NCI-H187 treated with DMSO at 0.1 percent for 48 hours (cell line): Measurements from ENCODE around the gene CFAP97D2.
"Not testable (repeated sequence)": the region's sequence is repeated elsewhere in the genome, so short reads cannot be mapped to it uniquely, and the experiment has no call there.

Experiments used
- DNase-seq: peaks from one replicate; lab custom pipeline; 2025; lab: John Stamatoyannopoulos, UW

Gene CFAP97D2

DNA sequence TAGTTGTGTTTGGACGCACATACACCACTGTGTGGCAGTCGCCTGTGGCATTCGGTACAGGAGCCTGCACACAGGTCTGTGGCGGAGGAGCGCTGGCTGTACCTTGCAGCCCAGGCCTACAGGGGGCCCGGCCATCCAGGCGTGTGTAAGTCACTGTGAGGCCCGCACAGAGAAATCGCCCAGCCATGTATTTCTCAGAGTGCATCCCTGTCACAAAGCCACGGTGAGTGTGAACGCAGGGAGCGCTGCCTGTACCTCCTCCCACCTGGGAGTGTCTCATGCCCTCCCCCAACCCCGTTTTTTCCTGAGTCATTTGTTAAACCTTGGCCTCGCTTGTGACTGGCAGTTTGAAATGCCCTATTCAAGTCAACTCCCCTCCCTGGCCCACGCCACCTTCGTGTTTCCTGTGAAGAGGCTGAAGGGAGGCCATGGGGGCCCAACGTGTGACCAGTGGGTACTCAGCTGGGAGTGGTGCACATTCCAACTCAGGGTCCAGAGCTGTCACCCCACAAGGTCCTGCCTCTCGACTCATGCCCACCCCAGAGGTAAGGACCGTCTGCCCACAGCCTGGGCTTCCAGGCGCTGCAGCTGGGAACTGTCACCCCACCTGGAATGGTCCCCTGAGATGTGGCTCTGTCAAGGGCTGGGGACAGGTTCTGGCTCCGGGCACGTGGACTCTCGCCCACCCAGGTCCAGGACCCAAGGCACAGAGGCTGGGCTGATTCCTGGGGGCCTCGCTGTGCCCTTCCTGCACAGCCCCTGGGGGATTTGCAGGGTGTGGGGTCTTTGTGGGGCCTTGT is 35.1 kb upstream of the CFAP97D2 start:
- no peak for DNase-seq

DNA sequence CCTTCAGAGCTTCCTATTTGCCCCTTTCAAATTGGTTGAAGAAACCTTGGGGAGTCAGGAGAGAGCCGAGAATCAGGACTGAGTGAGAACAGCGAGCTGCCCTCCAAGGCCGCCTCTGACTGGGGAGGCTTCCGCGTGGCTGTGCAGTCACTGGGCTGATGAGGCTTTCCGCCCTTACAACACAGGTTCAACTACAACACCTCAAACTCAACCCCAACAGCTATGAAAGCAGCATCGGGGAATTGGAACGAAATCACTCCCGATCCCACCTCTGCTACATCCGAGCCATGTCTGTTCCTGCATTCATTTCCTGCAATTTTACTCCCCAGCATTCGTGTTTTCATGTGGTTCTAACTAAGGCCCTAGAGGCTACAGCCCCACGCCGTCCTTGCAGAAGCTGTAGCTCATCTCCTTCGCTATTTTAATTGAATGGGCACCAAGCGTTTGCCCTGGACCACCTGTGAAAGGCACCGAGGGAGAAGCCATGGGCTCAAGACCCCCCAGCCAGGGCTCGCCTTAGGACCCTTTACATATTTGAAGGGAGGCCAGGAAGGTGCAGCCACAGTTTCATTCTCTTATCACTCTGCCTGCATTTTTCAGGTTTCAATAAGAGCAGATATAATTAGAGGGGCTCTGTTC is 34.3 kb upstream of the CFAP97D2 start:
- DNase-seq, result no peak

DNA sequence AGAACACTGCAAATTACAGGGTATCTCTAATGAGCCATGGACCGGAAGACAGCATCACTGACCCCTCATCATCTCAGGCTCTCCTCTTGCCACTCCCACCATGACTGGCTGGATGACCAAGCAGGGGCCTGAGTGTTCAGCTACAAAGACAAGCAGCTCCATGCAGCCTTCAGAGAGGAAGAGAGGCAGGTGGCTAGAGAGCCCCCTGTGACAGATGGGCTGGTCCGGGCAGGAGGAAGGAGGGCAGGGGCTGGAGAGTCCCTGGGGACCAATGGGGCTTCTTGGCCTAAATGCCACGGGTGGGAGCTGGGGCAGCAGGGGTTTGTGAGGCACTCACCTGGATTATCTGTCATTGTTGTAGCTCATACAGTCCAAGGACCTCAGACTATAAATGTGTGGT is 33.8 kb upstream of the CFAP97D2 start:
- DNase-seq, result no peak

DNA sequence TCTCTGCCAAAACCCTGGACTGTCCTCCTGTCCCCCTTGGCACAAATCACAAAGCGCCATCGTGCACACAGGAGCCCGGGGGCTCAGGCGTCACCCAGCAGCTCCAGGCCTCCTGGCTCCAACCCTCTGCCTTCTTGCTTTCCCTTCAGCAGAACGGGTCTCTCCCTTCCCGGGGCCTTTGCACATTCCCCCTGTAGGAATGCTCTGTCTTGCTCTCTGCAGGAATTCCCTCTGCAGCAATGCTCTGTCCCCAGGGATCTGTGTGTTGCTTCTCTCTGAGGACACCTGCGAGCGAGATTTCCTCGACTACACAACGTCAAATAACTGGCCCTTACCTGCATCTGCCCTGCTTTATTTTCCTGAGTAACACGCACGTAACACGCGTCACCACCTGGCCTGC is 33.3 kb upstream of the CFAP97D2 start:
- DNase-seq, result no peak

DNA sequence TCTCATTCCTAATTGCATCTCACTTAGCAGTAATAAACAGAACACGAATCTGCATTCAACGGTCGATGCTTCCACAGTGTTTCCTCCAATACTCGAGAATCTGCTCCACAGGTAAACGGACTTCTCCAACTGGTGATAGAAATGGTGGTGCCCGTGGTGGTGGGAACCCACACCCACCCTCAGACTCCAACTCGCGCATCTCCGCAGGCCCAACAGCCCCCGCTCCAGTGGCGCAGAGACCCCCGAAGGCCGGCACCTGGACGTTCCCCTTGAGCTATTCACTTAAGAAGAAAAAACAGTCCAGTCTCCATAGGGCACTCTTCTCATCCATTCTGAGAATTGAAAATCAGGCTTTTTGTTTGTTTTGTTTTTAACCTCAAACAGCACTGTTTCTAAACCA is 32.9 kb upstream of the CFAP97D2 start:
- DNase-seq, result no peak

DNA sequence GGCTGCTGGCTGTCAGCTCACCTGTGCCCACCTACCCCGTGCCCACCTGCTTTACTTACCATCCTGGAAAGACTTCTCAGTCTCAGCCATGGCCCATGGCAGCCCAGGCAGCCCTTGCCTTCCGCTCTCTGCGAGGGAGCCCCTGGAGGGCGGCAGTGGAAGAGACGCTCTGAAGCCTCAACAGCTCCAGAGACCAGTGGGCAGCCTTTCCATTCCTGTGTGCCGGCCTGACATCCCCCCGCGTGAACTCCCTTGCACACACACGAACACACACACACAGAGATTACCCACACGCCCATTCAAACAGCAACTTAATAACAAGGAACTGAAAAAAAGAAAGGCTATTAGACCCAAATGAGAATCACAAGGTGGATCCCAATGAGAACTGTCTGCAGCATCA is 32.4 kb upstream of the CFAP97D2 start:
- DNase-seq, result no peak

DNA sequence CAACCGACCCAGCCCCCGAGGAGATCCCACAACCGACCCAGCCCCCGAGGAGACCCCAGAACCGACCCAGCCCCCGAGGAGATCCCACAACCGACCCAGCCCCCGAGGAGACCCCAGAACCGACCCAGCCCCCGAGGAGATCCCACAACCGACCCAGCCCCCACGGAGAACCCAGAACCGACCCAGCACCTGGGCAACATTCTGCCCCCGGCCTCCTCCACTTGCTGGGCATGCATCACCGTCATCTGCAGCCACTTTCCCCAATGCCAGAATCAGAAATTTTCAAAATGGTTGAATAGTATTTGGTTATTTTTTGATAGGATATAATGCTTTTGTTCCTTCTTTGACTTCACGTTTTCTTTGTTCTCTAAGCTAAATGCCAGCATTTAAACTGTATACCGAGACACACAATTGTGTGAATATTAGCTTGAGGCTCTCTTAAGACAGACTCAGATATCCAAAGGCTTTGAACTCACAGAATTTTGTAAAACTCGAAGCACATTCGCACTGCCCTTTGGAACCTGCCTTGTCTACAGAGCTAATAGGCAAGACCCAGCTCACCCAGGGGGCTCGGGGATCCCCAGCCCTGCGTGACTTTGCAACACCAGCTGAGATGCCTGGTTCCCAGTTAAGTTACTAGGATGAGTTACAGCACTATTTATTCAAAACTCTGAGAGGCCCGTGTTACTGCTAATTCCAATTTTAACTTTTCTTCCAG is 31.1 kb upstream of the CFAP97D2 start:
- DNase-seq, result no peak

DNA sequence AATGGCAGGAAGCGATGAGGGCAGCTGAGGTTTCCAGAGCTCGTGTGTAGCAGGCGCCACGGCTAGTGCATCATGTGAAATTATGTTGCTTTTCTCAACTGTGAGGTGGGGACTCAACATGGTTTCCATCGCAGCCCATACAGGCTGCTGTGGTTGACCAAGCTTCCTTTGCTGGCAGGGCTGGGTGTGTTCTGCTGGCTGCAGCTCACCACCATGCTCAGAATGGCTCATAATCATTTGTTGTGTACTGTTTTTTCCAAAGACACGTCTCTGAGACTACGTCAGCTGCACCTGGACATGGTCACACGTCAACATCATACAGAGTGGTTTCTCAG is 30.6 kb upstream of the CFAP97D2 start:
- no peak for DNase-seq

DNA sequence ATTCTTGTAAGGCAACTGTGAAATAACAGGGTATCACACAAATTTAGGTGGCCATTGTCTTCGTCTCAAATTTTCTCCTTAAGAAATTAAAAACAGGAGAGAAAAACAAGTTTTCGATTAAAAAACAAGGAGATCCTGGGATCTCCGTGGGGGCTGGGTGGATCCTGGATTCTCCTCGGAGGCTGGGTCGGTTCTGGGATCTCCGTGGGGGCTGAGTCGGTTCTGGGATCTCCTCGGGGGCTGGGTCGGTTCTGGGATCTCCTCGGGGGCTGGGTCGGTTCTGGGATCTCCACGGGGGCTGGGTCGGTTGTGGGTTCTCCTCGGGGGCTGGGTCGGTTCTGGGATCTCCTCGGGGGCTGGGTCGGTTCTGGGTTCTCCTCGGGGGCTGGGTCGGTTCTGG is 30.2 kb upstream of the CFAP97D2 start:
- not testable (repeated sequence) for DNase-seq

DNA sequence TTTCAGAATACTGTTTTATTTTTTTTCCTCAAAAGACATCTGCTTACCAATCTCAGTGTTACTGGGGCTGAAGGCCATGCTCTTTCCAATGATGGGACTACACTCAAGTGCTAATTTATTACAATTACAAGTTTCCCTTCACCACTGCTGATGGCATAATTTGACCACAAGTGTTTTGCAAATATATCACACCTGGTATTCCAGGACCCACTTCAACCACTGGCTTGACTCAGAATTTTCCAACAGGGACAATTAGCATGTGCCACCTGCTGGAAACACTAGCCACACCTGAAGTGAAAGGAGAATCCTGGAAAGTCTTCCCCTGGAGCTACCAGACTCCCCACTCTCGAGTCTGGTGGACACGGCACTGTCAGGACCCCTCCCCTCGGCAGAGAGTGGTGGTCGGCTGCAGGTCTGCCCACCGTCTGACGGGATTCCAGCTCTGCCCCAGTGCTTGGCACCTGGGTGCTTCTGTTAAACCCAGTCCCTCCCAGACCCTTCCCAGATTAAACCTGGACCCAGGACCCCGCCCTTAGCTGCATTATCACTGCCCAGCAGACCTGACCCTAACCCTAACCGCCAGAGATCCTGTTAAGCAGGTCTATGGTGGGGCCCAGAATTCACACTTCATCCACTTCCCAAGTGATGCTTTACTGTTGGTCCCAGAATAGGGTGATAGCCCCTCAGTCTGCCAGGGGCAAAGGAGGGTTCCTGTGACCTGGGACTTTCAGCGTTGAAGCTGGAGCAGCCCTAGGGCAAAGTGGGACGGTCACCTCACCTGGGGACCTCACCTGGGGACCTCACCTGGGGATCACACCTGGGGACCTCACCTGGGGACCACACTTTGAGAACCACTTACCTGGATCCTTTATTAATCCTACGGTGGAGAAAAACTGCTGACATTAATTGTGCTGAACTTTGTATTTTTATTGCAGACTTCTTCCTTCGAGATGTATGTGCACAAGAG is 29.0 kb upstream of the CFAP97D2 start:
- DNase-seq, result peak; percentile 93

DNA sequence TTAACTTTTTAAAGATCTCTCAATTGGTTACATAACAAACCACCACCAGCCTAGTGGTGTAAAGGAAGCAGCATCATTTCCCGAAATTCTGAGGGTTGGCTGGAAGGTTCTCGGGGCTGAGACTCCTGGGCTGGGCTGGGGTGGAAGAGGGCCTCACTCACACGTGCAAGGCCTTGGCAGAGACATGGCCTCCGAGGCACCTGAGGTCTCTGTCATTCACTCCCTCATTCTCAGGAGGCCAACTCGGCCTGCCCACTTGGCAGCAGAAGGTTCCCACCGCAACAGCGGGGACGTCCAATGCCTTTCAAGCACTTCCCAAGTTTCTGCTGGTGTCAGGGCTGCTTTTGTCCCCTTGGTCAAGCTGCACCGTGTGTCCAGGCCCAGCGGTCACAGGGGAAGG is 28.0 kb upstream of the CFAP97D2 start:
- no peak for DNase-seq

DNA sequence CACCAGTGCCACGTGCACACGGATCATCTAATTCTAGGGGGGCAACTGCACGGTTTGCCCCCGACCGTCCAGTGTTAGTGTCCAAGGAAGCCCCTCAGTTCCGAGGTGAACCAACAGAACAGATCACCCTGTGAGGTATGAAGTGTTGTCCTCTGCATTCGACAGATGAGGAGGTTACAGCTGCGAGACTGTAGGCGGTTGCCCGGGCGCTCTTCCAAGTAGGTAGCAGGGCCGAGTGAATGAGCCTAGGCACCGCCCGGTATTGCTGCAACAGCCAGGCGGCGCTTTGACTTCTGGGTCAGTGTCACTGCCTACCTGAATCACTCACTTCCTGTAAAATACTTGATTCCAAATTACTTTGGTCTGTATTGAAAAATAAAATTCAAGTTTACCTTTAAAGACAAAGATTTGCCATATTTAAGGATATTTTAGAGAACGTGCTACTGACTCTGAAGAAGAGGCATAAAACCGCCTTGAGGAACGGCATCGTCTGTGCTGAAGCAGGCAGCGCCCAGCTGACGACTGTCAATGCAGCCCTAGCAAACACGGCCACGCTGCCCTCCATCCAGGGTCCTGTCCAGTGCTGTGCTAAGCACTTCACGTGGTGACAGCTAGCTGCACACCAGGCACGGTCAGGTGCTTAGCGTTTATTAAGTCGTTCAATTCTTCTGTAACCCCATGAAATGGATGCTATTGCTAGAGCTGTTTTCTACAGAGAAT is 27.3 kb upstream of the CFAP97D2 start:
- no peak for DNase-seq

DNA sequence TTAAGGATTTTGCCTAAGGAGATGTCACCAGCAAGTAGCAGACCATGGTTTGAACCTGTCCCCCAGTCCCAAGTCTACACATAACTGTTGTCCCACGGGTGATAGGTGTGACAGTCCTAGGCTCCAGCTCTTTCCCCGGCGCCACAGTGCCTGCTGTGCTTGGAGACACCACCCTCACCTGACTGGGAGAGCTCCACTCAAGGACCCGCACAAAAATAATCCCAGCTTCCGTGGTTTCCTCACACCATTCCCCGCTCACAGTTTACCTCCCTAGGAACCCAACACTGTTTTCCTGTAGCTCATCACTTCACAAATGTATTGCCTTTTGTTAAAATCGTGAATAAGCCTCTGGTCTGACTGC is 26.8 kb upstream of the CFAP97D2 start:
- no peak for DNase-seq

DNA sequence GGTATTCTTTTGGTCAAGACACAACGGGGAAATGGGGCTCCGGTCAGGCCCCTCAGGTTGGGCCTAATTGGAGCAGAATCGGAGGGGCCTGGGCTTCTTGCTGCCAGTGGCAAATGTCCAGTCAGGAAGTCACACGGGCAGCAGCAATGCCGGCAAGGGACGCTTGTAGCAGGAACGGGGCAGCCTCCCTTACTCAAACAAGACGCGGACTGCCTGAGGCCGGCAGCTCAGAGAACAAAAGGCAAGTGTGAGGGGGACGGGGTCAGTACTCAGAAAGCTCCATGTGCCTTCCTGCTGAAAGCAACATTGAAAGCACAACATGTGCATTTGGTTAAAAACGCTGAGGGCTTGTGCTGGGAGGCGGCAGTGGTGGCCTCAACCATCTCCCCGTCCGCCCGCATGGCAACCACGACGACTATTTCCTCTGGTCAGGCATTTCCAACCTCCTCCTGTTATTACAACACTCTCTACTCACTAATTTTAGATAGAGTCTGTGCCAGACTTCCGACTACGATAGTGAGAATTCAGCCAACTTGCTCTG is 26.2 kb upstream of the CFAP97D2 start:
- no peak for DNase-seq

DNA sequence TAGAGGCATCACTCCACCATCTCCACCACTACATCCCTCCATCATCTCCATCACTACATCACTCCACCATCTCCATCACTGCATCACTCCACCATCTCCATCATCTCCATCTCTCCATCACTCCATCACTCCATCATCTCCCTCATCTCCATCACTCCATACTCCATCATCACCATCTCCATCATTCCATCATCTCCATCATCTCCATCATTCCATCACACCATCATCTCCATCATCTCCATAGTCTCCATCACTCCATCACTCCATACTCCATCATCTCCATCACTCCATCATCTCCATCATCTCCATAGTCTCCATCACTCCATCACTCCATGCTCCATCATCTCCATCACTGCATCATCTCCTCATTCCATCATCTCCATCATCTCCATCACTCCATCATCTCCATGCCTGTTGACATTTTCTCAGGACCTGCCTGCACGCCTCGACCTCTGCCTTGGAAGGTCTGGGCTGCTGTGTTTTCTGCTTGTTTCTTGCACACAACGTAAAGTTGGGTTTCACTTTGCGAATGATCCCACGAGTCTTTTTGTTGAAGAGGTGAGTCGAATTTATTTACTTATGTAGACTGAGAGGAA is 25.5 kb upstream of the CFAP97D2 start:
- no peak for DNase-seq

DNA sequence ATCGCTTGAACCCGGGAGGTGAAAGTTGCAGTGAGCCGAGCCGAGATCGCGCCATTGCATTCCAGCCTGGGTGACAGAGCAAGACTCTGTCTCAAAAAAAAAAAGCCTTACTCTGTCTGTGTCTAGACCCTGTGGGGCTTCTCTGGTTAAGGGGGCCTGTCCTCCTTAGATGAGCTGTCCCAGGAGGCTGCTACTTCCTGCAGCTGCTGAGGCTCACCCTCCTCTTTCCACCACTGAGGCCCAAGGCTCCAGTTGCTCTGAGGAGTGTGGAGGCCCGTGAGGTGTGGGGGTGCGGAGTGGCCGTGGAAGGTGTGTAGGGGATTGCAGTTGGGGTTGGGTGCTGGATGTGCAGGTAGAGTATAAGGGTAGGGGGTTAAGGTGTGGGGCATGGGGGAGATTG is 24.6 kb upstream of the CFAP97D2 start:
- no peak for DNase-seq

DNA sequence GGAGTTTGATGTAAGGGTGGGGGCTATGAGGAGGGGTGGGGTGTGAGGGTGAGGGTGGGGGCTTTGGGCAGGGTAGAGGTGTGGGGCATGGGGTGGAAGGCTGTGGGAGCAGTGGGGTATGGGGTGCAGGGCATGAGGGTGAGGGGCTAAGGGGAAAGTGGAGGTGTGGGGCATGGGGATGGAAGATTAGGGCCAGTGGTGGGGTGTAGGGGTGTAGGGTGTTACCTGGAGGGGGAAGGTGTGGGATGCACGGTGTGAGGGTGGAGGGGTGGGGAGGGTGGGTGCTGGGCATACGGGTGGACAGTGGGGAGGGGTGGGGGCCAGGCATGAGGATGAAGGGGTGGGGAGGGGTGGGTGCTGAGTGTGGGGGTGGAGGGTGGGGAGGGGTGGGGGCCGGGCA is 23.7 kb upstream of the CFAP97D2 start:
- DNase-seq, result no peak

DNA sequence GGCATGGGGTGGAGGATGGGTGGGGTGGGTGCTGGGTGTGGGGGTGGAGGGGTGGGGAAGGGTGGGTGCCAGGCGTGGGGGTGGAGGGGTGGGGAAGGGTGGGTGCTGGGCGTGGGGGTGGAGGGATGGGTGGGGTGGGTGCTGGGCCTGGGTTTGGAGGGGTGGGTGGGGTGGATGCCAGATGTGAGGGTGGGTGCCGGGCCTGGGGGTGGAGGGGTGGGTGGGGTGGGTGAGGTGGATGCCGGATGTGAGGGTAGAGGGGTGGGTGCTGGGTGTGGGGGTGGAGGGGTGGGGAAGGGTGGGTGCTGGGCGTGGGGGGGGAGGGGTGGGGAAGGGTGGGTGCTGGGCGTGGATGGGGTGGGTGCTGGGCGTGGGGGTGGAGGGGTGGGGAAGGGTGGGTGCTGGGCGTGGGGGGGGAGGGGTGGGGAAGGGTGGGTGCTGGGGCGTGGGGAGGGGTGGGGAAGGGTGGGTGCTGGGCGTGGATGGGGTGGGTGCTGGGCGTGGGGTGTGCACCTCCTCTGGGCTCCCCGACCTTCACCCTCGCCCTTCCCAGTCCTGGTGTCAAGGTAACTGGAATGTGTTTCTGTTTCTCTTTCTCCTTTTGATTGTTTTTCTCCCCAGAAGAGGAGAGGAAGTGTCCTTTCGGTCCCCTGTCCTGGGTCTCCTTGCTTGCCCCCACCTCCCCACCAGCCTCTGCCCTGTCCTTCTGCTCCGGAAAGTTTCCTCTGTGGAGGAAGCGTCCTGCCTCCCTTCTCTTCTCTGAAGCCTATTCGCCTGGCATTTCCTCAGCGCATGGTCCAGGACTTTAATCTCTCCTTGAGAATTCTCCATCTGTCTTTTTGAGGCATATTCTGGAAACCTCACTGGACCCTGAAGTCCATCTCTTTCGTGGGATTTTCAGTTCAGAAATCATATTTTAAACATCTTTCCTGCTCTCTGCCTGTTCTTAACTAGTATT is 22.9 kb upstream of the CFAP97D2 start:
- no peak for DNase-seq

DNA sequence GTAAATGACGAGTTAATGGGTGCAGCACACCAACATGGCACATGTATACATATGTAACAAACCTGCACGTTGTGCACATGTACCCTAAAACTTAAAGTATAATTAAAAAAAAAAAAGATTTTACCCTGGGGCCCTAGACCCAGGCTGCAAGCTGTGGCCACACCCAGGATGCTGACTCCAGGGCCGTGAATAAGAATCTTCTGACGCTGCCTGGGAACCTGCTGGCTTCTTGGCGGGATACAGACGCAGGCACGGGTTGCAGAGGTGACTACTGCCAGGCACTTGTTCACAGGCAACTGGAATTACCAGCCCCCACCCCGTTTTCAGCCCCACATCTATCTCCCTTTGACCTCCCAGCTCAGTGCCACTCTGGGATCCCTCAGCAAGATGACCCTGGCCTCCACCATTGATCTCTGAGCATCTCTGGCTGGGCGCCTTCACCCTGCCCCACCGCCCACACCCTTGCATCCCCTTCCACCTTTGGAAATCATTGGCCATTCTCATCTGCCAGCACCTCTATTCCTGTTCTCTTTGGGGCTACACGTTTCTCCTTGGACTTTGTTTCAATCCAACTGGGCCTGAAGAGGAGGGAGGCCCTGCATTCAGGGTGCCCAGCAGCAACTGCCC is 21.1 kb upstream of the CFAP97D2 start:
- no peak for DNase-seq
